Nephron progenitor cell (in vitro differentiated cells): ENCODE results near the gene AP1B1.

Experiments
- DNase-seq: peaks from one replicate; pipeline ENCODE4 v3.0.0; 2021
- H3K27ac Mint-ChIP-seq: 2 replicates; pipeline ENCODE4 v1.8.0; 2021; ENCODE audit warnings: mild to moderate bottlenecking, moderate library complexity, mixed read lengths
- H3K27me3 Mint-ChIP-seq: 2 replicates; pipeline ENCODE4 v1.8.0; 2021; ENCODE audit warnings: mild to moderate bottlenecking, low read depth, mixed read lengths; ENCODE audit not compliant: poor library complexity
- H3K36me3 Mint-ChIP-seq: 2 replicates; pipeline ENCODE4 v1.8.0; 2021; ENCODE audit warnings: low read depth, mixed read lengths
- H3K4me1 Mint-ChIP-seq: 2 replicates; pipeline ENCODE4 v1.8.0; 2021; ENCODE audit warnings: mixed read lengths
- H3K4me3 Mint-ChIP-seq: 2 replicates; pipeline ENCODE4 v1.8.0; 2021; ENCODE audit warnings: mild to moderate bottlenecking, moderate library complexity, mixed read lengths
- H3K9me3 Mint-ChIP-seq: 2 replicates; pipeline ENCODE4 v1.8.0; 2021; ENCODE audit warnings: mild to moderate bottlenecking, moderate library complexity, mixed read lengths
- CTCF ChIP-seq: fragments of 200-600 bp; sonication (generic); IDR thresholded peaks from 2 replicates; pipeline ENCODE4 v1.5.0; 2021; ENCODE audit warnings: antibody characterized with exemption

Gene AP1B1

GRCh38 chr22:29400576-29400975 lies 12.2 kb upstream of the AP1B1 start:
- Mint-ChIP-seq H3K36me3 (no peaks in the 10 kb centered on the region), H3K4me3 (no peak overlapping the region), H3K4me1 (no peaks in the 10 kb centered on the region), H3K9me3 (no peaks in the 10 kb centered on the region), H3K27ac (no peak overlapping the region), H3K27me3 (peaks cover 38% of the 10 kb centered on the region)
- no peak for DNase-seq
- TF ChIP-seq CTCF, result no peak

GRCh38 chr22:29397791-29398190 lies 9.4 kb upstream of the AP1B1 start:
- H3K27ac Mint-ChIP-seq, result no peak overlapping the region
- no peak overlapping the region for H3K4me3 Mint-ChIP-seq
- no peaks in the 10 kb centered on the region for H3K9me3 Mint-ChIP-seq
- H3K36me3 Mint-ChIP-seq, result no peaks in the 10 kb centered on the region
- TF ChIP-seq CTCF, result no peak
- peaks cover 34% of the 10 kb centered on the region for H3K27me3 Mint-ChIP-seq
- DNase-seq, result no peak
- no peaks in the 10 kb centered on the region for H3K4me1 Mint-ChIP-seq

- H3K36me3 Mint-ChIP-seq, result no peaks in the 10 kb centered on the region
- no peak overlapping the region for H3K27ac Mint-ChIP-seq
- no peak overlapping the region for H3K4me3 Mint-ChIP-seq
- no peak for TF ChIP-seq CTCF
- no peaks in the 10 kb centered on the region for H3K4me1 Mint-ChIP-seq
- H3K9me3 Mint-ChIP-seq, result no peaks in the 10 kb centered on the region
- peaks cover 34% of the 10 kb centered on the region for H3K27me3 Mint-ChIP-seq
- no peak for DNase-seq
Observed at GRCh38 chr22:29396126-29396525, 7.8 kb upstream of the AP1B1 start.

GRCh38 chr22:29394931-29395581 lies 6.7 kb upstream of the AP1B1 start:
- no peak overlapping the region for H3K27ac Mint-ChIP-seq
- peak; percentile 70 for DNase-seq
- H3K4me1 Mint-ChIP-seq, result no peaks in the 10 kb centered on the region
- no peaks in the 10 kb centered on the region for H3K36me3 Mint-ChIP-seq
- no peak overlapping the region for H3K4me3 Mint-ChIP-seq
- no peaks in the 10 kb centered on the region for H3K9me3 Mint-ChIP-seq
- TF ChIP-seq CTCF, result peak; percentile 85
- H3K27me3 Mint-ChIP-seq, result peaks cover 30% of the 10 kb centered on the region

GRCh38 chr22:29393019-29393608 lies 4.7 kb upstream of the AP1B1 start:
- DNase-seq, result no peak
- Mint-ChIP-seq H3K27ac (no peak overlapping the region), H3K4me3 (no peak overlapping the region), H3K4me1 (peaks cover 5% of the 10 kb centered on the region), H3K9me3 (no peaks in the 10 kb centered on the region), H3K27me3 (peaks cover 19% of the 10 kb centered on the region), H3K36me3 (no peaks in the 10 kb centered on the region)
- no peak for TF ChIP-seq CTCF

- no peak overlapping the region for H3K27ac Mint-ChIP-seq
- peaks cover 11% of the 10 kb centered on the region for H3K27me3 Mint-ChIP-seq
- no peak for DNase-seq
Observed at GRCh38 chr22:29391546-29391945, 3.2 kb upstream of the AP1B1 start.

More at GRCh38 chr22:29391546-29391945, 3.2 kb upstream of the AP1B1 start:
- no peak overlapping the region for H3K4me3 Mint-ChIP-seq
- no peaks in the 10 kb centered on the region for H3K36me3 Mint-ChIP-seq
- H3K4me1 Mint-ChIP-seq, result peaks cover 19% of the 10 kb centered on the region
- no peak for TF ChIP-seq CTCF
- no peaks in the 10 kb centered on the region for H3K9me3 Mint-ChIP-seq
